Vagina (tissue), 2 donors: ENCODE measurements around the gene PSME3IP1.

ENCODE experiments used
- CTCF ChIP-seq, 3 experiments: fragments of 450-650 bp in 2 of 3; fragments of 200-600 bp in 1 of 3; sonication (generic) in 1 of 3; IDR thresholded peaks; one replicate each; pipeline ENCODE4 v1.5.1; 2017 to 2019; ENCODE audit warnings: antibody characterized with exemption in 3 of 3, mild to moderate bottlenecking in 2 of 3, moderate library complexity in 2 of 3
- POLR2A ChIP-seq, 2 donors: fragments of 450-650 bp; IDR thresholded peaks; one replicate each; pipeline ENCODE4 v1.6.1; 2017; ENCODE audit warnings: antibody characterized with exemption in 2 of 2, mild to moderate bottlenecking in 2 of 2, moderate library complexity in 2 of 2

DNA sequence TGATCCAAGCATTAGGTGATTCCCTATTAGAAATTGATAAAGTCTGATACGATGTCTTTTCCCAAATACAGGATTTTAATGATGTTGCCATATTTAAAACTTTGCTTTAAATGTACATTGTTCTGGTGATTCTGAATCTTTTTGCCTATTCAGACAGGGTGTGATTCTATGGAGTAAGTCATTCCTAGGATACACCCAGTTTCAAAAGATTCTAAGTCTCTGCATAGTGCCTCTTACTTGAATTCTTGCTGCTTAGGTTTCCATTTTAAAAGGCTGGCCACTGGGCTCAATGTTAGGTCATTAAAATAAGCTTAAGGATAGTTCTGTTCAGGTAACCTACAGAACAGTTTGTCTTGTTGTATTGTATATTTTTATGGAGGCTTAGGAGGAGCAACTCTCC lies 37.2 kb upstream of the PSME3IP1 start:
- no peak for TF ChIP-seq POLR2A (IDR thresholded peaks at IDR 0.05)
- no peak for TF ChIP-seq CTCF (IDR thresholded peaks at IDR 0.05)
